ENCODE results near the gene NHS. TPM values are rescaled to one million over a fixed set of nuclear protein-coding genes. Genes with fewer than 3 reads are reported as not detected.

Gene NHS
- total RNA-seq, 1 donor from 2014 or later = 8.6 TPM

DNA sequence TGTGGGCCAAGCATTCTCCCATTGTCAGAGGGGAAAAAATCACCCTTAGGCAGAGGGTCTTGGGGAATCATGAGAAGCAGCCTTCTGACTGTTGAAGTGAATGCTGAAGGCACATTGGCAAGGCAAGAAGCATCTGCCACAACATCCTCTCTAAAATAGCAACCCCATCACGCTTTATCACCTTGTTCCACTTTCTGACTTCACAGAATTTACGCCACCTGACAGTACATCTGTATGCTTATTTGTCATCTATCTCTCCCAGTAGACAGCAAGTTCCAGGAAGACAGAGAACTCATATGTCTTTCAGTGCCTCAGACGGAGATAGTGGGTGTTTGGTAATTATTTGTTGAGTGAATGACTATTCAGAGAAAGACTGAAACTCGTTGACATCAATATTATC, 293.9 kb downstream of the NHS start:
- no peak for TF ChIP-seq CTCF (IDR thresholded peaks at IDR 0.05; ENCODE audit: insufficient read depth, low read length, poor library complexity, severe bottlenecking)
- no peak for DNase-seq (ENCODE audit: low read depth)
- no peaks in the 10 kb centered on the region for H3K27me3 ChIP-seq (ENCODE audit: control insufficient read depth, insufficient read depth, low read length)
- H3K4me3 ChIP-seq (ENCODE audit: low read depth, low read length) = no peak overlapping the region
- no peaks in the 10 kb centered on the region for H3K36me3 ChIP-seq (ENCODE audit: control insufficient read depth, insufficient read depth, low read length)

DNA sequence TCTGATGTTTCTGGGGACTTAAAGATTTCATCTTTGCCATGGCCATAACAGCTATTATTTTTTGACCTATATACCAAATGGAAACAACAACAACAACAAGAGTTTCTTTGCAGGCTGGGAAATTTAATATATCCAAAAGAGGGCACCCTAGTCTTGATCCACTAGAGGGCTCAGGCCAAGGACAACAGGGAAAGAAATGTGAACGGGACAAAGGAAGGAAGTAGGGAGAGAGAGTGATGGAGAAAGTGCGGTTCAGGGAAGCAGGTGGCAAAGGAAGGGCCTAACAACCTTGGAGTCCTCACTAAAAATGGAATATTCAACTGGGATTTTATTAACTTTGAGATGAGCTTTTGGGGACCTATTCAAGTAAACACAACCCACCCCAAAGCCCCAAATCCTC, 294.5 kb downstream of the NHS start:
- TF ChIP-seq CTCF (IDR thresholded peaks at IDR 0.05; ENCODE audit: insufficient read depth, low read length, poor library complexity, severe bottlenecking) = no peak
- Histone ChIP-seq H3K4me3 (ENCODE audit: low read depth, low read length) (no peak overlapping the region), H3K36me3 (ENCODE audit: control insufficient read depth, insufficient read depth, low read length) (no peaks in the 10 kb centered on the region), H3K27me3 (ENCODE audit: control insufficient read depth, insufficient read depth, low read length) (no peaks in the 10 kb centered on the region)
- DNase-seq (ENCODE audit: low read depth) = no peak

GRCh38 chrX:17669891-17670290, 294.9 kb downstream of the NHS start:
- no peaks in the 10 kb centered on the region for H3K36me3 ChIP-seq (ENCODE audit: control insufficient read depth, insufficient read depth, low read length)
- no peak for DNase-seq (ENCODE audit: low read depth)
- TF ChIP-seq CTCF (IDR thresholded peaks at IDR 0.05; ENCODE audit: insufficient read depth, low read length, poor library complexity, severe bottlenecking) = no peak
- no peaks in the 10 kb centered on the region for H3K27me3 ChIP-seq (ENCODE audit: control insufficient read depth, insufficient read depth, low read length)
- no peak overlapping the region for H3K4me3 ChIP-seq (ENCODE audit: low read depth, low read length)

DNA sequence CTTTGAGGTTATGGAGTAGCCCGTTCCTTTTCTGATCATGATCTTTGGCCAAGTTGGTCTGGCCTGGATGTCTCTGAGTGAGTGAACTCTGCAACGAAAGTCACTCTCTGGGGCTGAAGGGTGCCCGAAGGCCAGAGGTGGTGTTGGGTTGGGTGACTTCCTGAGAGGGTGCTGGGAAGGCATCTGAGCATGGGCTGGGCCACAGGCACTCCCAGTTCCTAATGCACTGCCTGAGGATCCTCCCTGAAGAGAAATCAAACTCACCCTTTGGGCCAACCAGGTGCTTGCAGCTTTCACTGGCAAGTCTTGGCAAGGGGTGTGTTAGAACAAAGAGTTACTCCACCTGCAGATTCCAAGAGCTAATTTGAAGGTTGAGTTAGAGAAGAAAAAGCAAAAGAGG, 295.9 kb downstream of the NHS start:
- no peak for TF ChIP-seq CTCF (IDR thresholded peaks at IDR 0.05; ENCODE audit: insufficient read depth, low read length, poor library complexity, severe bottlenecking)
- no peaks in the 10 kb centered on the region for H3K36me3 ChIP-seq (ENCODE audit: control insufficient read depth, insufficient read depth, low read length)
- no peak for DNase-seq (ENCODE audit: low read depth)
- no peaks in the 10 kb centered on the region for H3K27me3 ChIP-seq (ENCODE audit: control insufficient read depth, insufficient read depth, low read length)
- H3K4me3 ChIP-seq (ENCODE audit: low read depth, low read length) = no peak overlapping the region

- DNase-seq (ENCODE audit: low read depth) = peak; percentile 12
- Histone ChIP-seq H3K36me3 (ENCODE audit: control insufficient read depth, insufficient read depth, low read length) (no peaks in the 10 kb centered on the region), H3K27me3 (ENCODE audit: control insufficient read depth, insufficient read depth, low read length) (no peaks in the 10 kb centered on the region), H3K4me3 (ENCODE audit: low read depth, low read length) (no peak overlapping the region)
- TF ChIP-seq CTCF (IDR thresholded peaks at IDR 0.05; ENCODE audit: insufficient read depth, low read length, poor library complexity, severe bottlenecking) = no peak
Measured at GRCh38 chrX:17674601-17675000, 299.6 kb downstream of the NHS start.

GRCh38 chrX:17679261-17679660, 304.3 kb downstream of the NHS start:
- TF ChIP-seq CTCF (IDR thresholded peaks at IDR 0.05; ENCODE audit: insufficient read depth, low read length, poor library complexity, severe bottlenecking) = no peak
- H3K4me3 ChIP-seq (ENCODE audit: low read depth, low read length) = no peak overlapping the region
- no peak for DNase-seq (ENCODE audit: low read depth)
- no peaks in the 10 kb centered on the region for H3K36me3 ChIP-seq (ENCODE audit: control insufficient read depth, insufficient read depth, low read length)
- no peaks in the 10 kb centered on the region for H3K27me3 ChIP-seq (ENCODE audit: control insufficient read depth, insufficient read depth, low read length)

All from kidney epithelial cell (primary cell).